Omental fat pad (tissue), 4 donors: ENCODE measurements around the gene DPYD. TPM values are rescaled to one million over a fixed set of nuclear protein-coding genes. Genes with fewer than 3 reads are reported as not detected.
A peak's percentile ranks its signal among the peaks of the same experiment; 100 is the strongest.

Experiments used
- ATAC-seq: fragments of 150-250 bp; one replicate; pipeline ENCODE4 v1.9.1; 2016; ENCODE audit warnings: mild to moderate bottlenecking, moderate library complexity; ENCODE audit not compliant: low FRiP score
- DNase-seq: peaks from one replicate; pipeline ENCODE4 v3.0.0-alpha.2; 2019; ENCODE audit warnings: low spot score
- total RNA-seq, 4 donors: library from RNA; depleted of rRNA; stranded (reverse); fragments of >200 nt; gene quantifications; one replicate each; pipeline ENCODE4 v1.1.0, GENCODE V29; 2016
- TF ChIP-seq, protein P1 (sequence below), 3 donors: fragments of 450-650 bp; IDR thresholded peaks; one replicate each; pipeline ENCODE4 v1.5.1; 2016 to 2017; ENCODE audit warnings: antibody characterized with exemption in 3 of 3, mild to moderate bottlenecking in 3 of 3, moderate library complexity in 2 of 3

DPYD gene
- 10 to 100 TPM; 52.5 to 86.4 (median 60.3) TPM for total RNA-seq

DNA sequence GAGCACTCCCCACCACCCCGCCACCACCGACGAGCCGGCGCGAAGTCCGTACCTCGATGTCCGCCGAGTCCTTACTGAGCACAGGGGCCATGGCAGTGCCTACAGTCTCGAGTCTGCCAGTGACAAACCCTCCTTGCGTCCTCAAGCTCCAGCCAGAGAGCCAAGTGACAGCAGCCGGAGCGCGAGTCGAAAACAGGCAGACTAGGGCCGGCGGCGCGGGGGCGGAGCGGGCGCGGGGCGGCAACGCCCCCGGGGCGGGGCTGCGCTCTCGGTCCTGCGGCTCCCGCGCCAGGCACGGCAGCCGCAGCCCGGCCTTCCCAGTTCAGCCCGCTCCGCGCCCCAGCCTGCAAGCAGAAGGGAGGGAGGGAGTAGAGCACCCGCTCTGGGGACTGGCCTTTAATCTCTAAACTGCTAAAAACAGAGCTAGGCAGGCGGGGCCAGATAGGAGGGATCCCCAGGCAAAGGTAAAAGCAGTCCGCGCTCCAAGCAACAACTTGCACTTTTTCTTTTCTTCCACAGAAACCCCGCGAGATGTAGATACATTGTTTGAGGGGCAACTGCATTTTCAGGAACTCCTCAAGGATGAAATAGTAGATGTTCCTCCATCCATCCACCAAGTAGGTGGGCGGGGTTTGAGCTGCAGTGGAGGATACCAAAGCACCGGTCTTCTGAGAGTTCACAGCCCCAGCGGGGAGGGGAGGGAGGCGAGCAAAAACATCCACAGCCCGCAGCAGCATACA is at the start of gene DPYD:
Gene DPYD, minus strand, starts transcription at position 203 of the 740 bp plus-strand sequence. Its CDS starts 112 bp downstream, at position 91.
- DNase-seq (peak; percentile 62), ATAC-seq (peak; percentile 95)
- TF ChIP-seq, protein P1, sequence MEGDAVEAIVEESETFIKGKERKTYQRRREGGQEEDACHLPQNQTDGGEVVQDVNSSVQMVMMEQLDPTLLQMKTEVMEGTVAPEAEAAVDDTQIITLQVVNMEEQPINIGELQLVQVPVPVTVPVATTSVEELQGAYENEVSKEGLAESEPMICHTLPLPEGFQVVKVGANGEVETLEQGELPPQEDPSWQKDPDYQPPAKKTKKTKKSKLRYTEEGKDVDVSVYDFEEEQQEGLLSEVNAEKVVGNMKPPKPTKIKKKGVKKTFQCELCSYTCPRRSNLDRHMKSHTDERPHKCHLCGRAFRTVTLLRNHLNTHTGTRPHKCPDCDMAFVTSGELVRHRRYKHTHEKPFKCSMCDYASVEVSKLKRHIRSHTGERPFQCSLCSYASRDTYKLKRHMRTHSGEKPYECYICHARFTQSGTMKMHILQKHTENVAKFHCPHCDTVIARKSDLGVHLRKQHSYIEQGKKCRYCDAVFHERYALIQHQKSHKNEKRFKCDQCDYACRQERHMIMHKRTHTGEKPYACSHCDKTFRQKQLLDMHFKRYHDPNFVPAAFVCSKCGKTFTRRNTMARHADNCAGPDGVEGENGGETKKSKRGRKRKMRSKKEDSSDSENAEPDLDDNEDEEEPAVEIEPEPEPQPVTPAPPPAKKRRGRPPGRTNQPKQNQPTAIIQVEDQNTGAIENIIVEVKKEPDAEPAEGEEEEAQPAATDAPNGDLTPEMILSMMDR (IDR thresholded peaks at IDR 0.05), result no peak

DNA sequence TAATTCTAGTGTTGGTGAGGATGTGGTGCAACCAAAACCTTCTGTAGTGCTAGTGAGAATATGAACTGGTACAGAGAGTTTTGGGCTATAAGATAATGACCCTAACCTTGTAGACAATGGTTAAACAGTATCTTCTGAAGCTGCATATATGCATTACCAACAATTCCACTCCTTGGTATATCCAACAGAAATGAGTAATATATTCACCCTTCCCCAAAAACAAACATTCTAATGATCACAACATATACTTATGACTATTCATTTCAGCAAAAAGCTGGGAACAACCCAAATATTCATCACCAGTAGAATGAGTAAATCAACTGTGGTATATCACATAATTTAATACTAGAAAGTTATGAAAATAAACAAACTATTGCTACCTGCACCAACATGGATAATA is 39.6 kb upstream of the DPYD start:
- TF ChIP-seq, protein P1 (IDR thresholded peaks at IDR 0.05), result no peak
- DNase-seq (no peak), ATAC-seq (no peak)

DNA sequence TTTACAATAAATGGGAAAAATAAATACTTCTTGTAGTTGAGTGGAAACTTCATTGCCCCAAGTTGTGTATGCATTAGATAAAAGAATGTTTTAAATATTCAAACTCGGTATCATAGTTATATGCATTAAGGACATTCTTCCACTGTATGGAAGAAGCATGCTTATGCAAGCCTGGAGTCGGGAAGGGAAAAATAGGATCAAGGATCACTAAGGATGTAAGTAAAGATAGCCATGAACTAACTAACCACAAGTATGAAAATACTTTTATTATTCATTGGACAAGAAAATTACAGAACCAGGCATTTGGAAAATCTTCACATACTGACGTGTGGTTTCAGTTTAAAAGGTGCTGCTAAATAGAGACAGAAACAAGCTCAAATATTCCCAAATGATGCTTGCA is 26.9 kb upstream of the DPYD start:
- TF ChIP-seq, protein P1 (IDR thresholded peaks at IDR 0.05), result no peak
- DNase-seq (no peak), ATAC-seq (no peak)

DNA sequence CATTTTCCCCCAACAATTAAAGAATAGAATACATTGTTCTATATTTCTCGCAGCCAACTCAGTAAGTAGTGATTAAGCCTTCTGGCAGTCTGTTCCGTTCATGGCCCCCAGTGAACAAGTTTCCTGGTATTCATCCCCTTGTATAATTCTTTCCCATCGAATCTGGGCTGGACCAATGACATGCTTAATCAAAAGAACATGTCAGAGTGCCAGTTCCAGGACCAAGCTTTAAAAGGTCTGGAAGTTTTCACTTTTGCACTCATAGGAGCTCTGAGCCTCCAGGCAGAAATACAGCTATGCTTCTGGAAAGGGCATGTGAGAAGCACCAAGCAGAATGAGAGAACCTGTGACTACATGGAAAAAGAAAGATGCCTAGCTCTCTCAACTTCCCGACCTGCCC is 22.5 kb upstream of the DPYD start:
- no peak for DNase-seq
- no peak for ATAC-seq
- TF ChIP-seq, protein P1 (IDR thresholded peaks at IDR 0.05), result no peak

DNA sequence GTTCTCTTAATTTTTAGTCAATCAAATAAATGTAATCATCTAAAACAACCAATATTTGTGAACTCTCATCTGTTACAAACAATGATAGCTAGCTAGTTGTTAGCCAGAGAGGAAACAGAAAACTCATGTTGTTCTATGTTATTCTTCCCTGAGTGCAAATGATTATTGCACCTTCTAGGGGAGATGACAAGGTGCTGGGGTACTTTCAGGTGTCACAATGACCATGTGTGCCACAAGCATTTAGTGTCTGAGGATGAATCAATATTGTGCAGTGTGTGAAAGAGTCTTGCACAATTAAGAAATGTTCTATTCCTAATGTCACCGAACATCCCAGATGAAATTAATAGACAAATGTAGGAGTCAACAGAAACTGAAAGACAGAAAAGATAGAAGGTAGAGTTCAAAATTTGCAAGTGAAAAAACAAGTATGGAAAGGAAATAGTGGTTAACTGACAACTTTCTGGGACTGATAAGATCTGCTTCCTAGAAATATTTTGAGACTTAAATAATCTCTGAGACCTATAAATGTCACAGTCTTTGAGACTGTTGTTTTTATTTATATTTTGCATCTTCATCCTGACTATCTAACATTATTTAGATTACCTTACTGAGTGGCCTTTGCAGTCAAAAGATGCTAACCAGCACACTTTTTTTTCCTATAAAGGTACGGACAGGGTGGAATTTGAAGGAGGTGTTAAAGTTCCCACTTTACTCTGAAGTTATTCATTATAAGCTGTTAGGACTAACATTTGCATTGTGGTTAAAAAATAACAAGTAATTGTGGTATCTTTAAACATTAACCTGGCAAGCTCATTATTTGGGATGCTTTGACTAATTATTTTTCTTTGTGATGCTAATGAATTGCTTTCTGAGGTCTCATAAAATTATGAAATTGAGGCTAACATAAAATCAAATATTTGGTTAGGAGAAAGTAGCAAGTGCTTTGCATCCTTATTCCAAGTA is 21.6 kb upstream of the DPYD start:
- ATAC-seq (no peak), DNase-seq (no peak)
- TF ChIP-seq, protein P1 (IDR thresholded peaks at IDR 0.05), result no peak

DNA sequence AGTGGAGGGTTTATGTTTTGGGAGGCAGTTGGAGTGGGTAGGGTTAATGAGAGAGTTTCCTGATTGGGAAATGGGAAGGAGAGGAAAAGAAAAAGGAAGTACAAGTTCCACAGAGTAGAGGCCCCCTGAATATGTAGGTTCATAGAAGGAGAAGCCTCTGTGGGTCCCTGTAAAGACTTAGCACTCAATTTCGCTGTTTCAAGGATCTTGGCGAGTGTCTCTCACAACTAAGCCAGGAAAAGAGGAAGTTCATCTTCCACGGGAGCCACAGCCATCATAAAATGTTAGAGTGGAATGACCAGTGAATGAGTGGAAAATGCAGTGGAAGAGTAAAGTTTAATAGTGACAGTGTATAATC is 17.4 kb upstream of the DPYD start:
- ATAC-seq (no peak), DNase-seq (no peak)
- TF ChIP-seq, protein P1 (IDR thresholded peaks at IDR 0.05), result no peak
